HepG2 (cell line): ENCODE results near the gene KCNK7. TPM values are rescaled to one million over a fixed set of nuclear protein-coding genes. Genes with fewer than 3 reads are reported as not detected.

Experiments used
- ELF1 ChIP-seq: sonication (generic); formaldehyde crosslinking; IDR thresholded peaks from 2 replicates; pipeline ENCODE4 v1.4.0; 2020; ENCODE audit warnings: missing genetic modification reagents
- GATAD1 ChIP-seq: IDR thresholded peaks from 2 replicates; pipeline ENCODE4 v1.6.1; 2016; ENCODE audit warnings: missing genetic modification reagents, missing compliant biosample characterization
- GRHL1 ChIP-seq: sonication (generic); formaldehyde crosslinking; conservative IDR thresholded peaks from 2 replicates; pipeline ENCODE4 v1.8.0; 2022; ENCODE audit warnings: missing genetic modification reagents
- KDM3A ChIP-seq: IDR thresholded peaks from 2 replicates; pipeline ENCODE4 v1.6.1; 2018; ENCODE audit warnings: low read depth, missing compliant biosample characterization
- MAF1 ChIP-seq: sonication (generic); formaldehyde crosslinking; IDR thresholded peaks from 2 replicates; pipeline ENCODE4 v1.5.0; 2020; ENCODE audit warnings: missing genetic modification reagents, borderline replicate concordance
- MBD4 ChIP-seq: IDR thresholded peaks from 2 replicates; pipeline ENCODE4 v1.6.1; 2012; ENCODE audit warnings: low read length, inconsistent platforms, borderline replicate concordance
- ONECUT2 ChIP-seq: sonication (generic); formaldehyde crosslinking; IDR thresholded peaks from 2 replicates; pipeline ENCODE4 v1.4.0; 2020; ENCODE audit warnings: missing genetic modification reagents
- ZBTB10 ChIP-seq: sonication (generic); formaldehyde crosslinking; IDR thresholded peaks from 2 replicates; pipeline ENCODE4 v1.4.0; 2020; ENCODE audit warnings: missing genetic modification reagents, borderline replicate concordance
- ZNF558 ChIP-seq: sonication (generic); formaldehyde crosslinking; IDR thresholded peaks from 2 replicates; pipeline ENCODE4 v1.9.0; 2022; ENCODE audit warnings: mild to moderate bottlenecking, missing genetic modification reagents, borderline replicate concordance
- polyA plus RNA-seq, 8 experiments: library from polyadenylated mRNA; depleted of rRNA in 3 of 8; stranded (reverse) in 7 of 8; unstranded in 1 of 8; fragments of >200 nt; fragmentation: Illumina TruSeq in 4 of 8; extraction: Trizol in 4 of 8; gene quantifications; 2 replicates each; pipeline versions ENCODE4 v1.2.1 to v1.2.3, GENCODE V29; 2011 to 2016; ENCODE audit warnings: low read depth in 4 of 8, missing spikeins in 1 of 8, mixed read lengths in 1 of 8; ENCODE audit not compliant: insufficient read depth in 1 of 8
- total RNA-seq, 5 experiments: library from RNA; depleted of rRNA; stranded (reverse); fragments of >200 nt; fragmentation: Illumina TruSeq; extraction: Trizol; gene quantifications; 2 replicates each; pipeline ENCODE4 v1.2.3, GENCODE V29; 2016; ENCODE audit warnings: low read depth in 1 of 5
- TF ChIP-seq, protein P1 (sequence below): sonication (generic); formaldehyde crosslinking; IDR thresholded peaks from 2 replicates; pipeline ENCODE4 v1.9.0; 2021; ENCODE audit warnings: missing genetic modification reagents, borderline replicate concordance
- TF ChIP-seq, protein P2 (sequence below): sonication (generic); formaldehyde crosslinking; IDR thresholded peaks from 2 replicates; pipeline ENCODE4 v1.9.0; 2021; ENCODE audit warnings: missing genetic modification reagents, mild to moderate bottlenecking, borderline replicate concordance
- TF ChIP-seq, protein P3 (sequence below), 2 experiments: sonication (generic) in 1 of 2; formaldehyde crosslinking in 1 of 2; IDR thresholded peaks; 2 replicates each; pipeline versions ENCODE4 v1.4.0 to v1.6.1; 2016 to 2020; ENCODE audit warnings: borderline replicate concordance in 1 of 2, low read depth in 1 of 2, mild to moderate bottlenecking in 1 of 2, missing genetic modification reagents in 1 of 2

The KCNK7 gene
- total and polyA plus RNA-seq, 2 of the 13 experiments (the other 11 are each of a cell fraction or from before 2014, with no cell fraction given): 0.11 TPM; not detected in 1

GRCh38 chr11:65574109-65574810, 21.3 kb downstream of the KCNK7 start (continued):
- TF ChIP-seq, protein P1, sequence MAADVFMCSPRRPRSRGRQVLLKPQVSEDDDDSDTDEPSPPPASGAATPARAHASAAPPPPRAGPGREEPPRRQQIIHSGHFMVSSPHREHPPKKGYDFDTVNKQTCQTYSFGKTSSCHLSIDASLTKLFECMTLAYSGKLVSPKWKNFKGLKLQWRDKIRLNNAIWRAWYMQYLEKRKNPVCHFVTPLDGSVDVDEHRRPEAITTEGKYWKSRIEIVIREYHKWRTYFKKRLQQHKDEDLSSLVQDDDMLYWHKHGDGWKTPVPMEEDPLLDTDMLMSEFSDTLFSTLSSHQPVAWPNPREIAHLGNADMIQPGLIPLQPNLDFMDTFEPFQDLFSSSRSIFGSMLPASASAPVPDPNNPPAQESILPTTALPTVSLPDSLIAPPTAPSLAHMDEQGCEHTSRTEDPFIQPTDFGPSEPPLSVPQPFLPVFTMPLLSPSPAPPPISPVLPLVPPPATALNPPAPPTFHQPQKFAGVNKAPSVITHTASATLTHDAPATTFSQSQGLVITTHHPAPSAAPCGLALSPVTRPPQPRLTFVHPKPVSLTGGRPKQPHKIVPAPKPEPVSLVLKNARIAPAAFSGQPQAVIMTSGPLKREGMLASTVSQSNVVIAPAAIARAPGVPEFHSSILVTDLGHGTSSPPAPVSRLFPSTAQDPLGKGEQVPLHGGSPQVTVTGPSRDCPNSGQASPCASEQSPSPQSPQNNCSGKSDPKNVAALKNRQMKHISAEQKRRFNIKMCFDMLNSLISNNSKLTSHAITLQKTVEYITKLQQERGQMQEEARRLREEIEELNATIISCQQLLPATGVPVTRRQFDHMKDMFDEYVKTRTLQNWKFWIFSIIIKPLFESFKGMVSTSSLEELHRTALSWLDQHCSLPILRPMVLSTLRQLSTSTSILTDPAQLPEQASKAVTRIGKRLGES: no peak
- TF ChIP-seq ZBTB10 (CRISPR knock-in tag) (no peak), MAF1 (CRISPR knock-in tag) (no peak), GRHL1 (CRISPR knock-in tag) (no peak), KDM3A (CRISPR knock-in tag) (no peak), ELF1 (no peak), ONECUT2 (CRISPR knock-in tag) (0 out of 2 replicates have a peak, but pooled peaks have one; percentile 9), MBD4 (no peak), ZNF558 (CRISPR knock-in tag) (no peak), GATAD1 (CRISPR knock-in tag) (peak; percentile 65)
- TF ChIP-seq, protein P2, sequence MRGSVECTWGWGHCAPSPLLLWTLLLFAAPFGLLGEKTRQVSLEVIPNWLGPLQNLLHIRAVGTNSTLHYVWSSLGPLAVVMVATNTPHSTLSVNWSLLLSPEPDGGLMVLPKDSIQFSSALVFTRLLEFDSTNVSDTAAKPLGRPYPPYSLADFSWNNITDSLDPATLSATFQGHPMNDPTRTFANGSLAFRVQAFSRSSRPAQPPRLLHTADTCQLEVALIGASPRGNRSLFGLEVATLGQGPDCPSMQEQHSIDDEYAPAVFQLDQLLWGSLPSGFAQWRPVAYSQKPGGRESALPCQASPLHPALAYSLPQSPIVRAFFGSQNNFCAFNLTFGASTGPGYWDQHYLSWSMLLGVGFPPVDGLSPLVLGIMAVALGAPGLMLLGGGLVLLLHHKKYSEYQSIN (CRISPR knock-in tag): no peak
- TF ChIP-seq, protein P3, sequence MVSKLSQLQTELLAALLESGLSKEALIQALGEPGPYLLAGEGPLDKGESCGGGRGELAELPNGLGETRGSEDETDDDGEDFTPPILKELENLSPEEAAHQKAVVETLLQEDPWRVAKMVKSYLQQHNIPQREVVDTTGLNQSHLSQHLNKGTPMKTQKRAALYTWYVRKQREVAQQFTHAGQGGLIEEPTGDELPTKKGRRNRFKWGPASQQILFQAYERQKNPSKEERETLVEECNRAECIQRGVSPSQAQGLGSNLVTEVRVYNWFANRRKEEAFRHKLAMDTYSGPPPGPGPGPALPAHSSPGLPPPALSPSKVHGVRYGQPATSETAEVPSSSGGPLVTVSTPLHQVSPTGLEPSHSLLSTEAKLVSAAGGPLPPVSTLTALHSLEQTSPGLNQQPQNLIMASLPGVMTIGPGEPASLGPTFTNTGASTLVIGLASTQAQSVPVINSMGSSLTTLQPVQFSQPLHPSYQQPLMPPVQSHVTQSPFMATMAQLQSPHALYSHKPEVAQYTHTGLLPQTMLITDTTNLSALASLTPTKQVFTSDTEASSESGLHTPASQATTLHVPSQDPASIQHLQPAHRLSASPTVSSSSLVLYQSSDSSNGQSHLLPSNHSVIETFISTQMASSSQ (IDR thresholded peaks at IDR 0.05; ENCODE audit: low read depth): no peak
- TF ChIP-seq, protein P3 (CRISPR knock-in tag; IDR thresholded peaks at IDR 0.05; ENCODE audit: borderline replicate concordance): 0 out of 2 replicates have a peak, but pooled peaks have one; percentile 30
- TF ChIP-seq, all 625 proteins: peak for 111
